Activated CD8-positive, alpha-beta memory T cell treated with anti-CD3 and anti-CD28 coated beads, Interleukin-2, amount 50 U/mL, for 48 hours (primary cell): Measurements from ENCODE around the gene GLRX5.

Experiments
- DNase-seq: peaks from one replicate; pipeline ENCODE4 v3.0.0-alpha.2; 2020

The GLRX5 gene

DNA sequence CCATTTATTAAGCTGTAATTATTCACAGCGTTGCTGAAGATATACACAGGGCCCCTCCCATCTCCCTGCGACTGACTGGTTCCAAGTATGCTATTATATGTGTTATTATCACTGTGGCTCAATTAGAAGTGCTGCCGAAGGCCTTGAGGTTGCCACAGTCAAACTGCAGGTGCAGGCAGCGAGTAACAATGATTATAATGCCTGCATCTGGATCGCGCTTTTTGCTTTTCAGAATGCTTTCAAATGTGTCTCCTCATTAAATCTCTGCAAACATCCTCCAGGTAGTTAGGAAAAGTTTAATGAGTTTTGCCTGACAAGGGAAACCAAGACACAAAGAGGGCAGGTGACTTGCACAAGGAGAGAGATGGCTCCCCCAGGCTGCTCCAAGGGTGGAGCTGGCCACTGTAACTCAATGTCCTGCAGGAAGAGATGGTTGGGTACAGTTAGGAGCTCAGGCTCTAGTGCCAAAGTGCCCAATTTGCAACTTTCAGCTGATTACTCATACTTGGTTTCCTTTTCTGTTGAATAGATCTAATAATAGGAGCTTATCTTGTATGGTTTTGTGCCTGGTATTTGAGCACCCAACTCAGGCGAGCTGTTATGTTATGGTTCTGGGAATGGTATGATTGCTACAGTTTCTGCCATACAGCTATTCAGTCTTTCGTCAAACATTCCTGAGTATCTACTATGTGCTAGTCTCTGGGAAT is 16.7 kb upstream of the GLRX5 start:
- DNase-seq = peak; percentile 51

DNA sequence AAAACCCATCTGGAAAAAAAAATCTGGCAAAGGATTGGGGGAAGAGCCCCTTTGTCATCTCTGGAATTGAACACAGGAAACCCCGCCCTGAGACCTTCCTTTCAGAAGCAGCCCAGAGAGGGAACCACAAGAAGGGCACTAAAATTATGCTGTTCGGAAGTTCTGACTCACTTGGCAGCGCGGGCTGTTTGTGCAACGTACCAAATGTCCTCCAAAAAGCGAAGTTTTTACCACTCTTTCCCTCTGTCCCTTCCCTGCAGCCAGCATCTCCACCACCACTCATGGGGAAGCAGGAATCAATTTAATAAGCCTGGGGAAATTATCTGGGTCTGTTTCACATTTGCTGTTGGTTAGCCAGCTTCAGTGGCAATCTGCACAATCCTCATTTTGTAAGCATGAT is 15.2 kb upstream of the GLRX5 start:
- peak; percentile 75 for DNase-seq

DNA sequence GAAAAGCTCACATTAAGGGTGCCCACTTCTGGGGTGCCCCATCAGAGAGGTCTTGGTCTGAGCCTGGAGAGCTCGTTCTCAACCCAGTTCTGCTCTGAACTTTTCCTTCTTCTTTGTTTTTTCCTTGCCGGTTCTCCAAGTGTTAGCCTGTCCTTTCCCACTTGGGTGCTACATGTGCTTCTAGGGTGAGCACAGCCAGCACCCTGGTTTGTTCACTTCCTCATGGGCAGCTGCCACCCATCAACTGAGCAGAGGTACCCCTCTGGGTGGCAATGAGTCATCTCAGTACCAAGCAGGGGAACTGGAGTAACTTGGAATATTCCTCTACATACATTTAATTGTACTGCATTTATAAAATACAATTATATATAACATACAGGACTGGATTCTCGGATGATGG is 14.5 kb upstream of the GLRX5 start:
- DNase-seq = peak; percentile 56

DNA sequence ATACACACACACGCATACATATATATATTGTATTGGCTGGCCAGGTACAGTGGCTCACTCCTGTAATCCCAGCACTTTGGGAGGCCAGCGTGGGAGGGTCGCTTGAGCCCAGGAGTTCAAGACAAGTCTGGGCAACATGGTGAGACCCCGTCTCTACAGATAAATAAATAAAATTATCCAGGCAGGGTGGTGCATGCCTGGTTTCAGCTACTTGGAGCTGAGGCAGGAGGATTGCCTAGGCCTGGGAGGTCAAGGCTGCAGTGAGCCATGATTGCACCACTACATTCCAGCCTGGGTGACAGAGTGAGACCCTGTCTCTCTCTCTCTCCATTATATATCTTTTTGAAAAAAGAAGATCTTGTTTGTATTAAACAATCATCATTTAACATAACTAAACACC is 13.8 kb upstream of the GLRX5 start:
- peak; percentile 47 for DNase-seq

DNA sequence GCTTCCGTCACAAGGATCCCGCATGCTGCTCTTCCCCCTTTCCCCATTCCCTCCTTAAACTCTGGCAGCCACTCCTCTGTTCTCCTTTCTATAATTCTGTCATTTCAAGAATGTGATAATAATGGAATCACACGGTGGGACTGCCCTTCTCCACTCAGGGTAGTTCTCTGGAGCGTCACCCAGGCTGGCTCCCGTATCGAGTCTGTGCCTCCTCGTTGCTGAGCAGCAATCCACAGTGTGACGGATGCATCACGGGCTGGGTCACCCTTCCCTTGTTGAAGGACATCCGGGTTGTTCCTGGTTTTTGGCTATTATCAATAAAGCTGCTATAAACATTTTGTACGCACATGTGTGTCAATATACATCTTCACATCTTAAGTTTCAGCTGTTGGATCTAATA is 12.7 kb upstream of the GLRX5 start:
- DNase-seq = peak; percentile 48

DNA sequence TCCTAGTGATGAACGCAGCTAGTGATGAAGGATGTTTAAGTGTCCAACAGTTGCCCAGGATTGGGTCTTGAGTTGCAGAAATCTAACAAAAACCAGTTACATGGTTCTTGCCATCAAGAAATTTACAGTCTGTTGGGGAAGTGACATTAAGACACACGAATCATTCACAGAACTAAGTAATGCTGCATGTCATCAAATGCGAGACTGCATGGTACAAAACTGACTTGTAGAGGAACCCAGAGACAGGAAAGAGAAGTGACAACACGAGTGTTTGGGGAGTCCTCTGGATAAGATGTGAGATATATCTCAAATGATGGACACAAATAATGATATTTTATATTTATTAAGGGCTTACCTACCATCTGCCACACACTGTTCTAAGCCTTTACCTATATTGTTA is 12.3 kb upstream of the GLRX5 start:
- peak; percentile 37 for DNase-seq

DNA sequence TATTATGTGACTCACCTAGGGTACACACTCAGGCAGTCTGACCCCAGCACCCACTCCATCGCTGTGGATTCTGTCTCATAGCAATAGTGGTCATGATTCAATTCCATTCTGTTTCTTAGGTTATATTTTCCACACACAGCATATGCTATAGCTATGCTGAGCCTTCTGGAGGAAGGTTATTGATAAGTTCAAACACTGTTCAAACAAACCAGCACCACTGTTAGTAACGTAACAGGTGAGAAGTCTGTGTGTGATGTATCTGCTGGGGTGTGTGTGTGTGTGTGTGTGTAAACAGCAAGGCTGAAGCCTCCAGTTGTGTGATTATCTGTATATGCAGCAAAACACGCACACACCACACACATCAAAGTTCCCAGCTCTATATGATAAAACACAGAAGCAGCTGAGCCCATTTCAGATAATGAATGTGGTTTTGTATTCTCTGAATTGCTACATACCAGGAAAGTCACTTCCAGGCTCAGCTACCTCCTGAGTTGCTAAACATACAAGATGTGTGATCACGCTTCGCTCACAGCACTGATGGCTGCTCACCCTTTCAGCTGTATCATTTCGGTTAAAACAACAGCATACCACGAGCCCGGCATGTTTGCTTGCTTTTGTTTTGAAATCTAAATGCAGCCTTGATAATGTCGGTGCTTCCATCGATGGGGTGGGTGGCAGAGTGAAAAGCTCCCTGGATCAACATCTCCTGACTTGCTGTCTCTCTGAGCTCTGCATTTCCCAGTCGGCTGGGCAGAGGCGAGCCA is 11.6 kb upstream of the GLRX5 start:
- peak; percentile 68 for DNase-seq

DNA sequence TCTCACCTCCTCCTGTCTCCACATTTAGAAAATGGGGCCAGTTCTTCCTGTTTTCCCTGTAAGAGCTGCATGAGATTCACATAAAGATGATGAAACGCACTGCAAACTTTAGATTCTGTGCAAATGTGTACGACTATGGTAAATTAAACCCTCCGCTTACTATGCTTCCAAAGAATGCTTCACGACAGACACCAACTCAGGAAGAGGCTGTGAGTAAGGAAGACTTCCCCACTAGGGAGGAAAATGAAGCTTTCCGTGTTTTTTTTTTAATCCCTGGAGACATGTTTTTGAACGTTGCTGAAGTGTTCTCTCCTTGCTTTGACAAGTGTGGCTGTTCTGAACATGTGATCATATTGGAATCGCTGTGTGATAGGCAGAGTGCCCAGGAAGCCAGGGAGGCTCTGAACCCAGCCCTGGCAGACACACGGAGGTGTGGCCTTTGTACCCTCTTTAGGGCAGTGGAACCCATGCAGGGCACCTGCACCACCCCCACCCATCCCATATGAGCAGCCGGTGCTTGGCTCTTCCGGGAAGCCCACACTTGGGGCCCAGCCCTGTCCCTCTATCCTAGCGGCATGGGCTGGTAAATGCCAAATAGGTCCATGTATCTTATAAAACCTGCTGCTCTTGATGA is 10.9 kb upstream of the GLRX5 start:
- DNase-seq = peak; percentile 61

DNA sequence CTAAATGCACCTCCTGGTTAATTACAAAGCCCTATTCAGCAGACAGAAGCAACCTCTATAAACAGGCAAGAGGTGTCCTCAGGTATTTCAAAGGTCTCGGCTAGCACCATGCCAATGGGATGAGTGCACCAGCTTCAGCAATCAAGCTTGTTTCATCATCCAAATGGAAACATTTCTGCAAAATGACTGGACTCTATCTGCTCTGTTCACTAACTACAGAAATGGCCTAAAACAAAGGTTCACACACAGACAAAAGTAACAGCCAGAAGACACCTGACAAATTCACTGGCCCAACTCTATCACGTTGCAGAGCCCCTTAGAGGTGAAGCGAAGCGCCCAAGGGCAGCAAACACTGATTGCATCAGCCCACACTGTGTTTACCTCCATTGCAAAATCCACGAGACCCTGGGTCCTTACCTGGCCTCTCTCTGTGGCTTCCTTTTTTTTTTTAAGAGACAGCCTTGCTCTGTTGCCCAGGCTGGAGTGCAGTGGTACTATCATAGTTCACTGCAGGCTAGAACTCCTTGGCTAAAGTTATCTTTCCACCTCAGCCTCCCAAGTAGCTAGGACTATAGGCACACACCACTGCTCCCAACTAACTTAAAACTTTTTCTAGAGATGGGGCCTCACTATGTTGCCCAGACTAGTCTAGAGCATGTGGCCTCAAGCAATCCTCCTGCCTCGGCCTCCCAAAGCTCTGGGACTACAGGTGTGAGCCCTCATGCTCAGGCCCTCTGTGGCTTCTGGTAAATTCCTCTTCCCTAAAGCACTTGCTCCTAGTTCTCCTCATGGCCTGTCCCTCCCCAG is 9.9 kb upstream of the GLRX5 start:
- peak; percentile 44 for DNase-seq

DNA sequence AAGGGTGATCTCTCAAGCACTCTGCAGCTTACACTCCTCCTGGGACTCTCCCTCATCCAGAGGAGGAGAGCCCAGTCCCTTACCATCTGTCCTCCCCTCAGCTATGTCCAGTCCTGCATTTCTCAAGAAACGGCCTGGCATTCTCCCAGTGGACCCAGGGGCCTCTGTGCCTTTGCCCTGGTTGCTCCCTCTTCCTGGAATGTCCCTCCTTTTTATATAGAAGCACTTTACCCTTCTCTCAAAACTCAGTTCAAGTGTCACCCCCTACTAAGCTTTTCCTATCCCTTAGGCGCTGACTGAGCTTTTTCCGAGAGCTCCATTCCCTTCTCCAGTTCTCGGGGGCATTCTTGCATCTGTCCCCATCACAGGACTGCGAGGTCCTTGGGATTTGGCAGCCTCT is 8.9 kb upstream of the GLRX5 start:
- DNase-seq = peak; percentile 29

DNA sequence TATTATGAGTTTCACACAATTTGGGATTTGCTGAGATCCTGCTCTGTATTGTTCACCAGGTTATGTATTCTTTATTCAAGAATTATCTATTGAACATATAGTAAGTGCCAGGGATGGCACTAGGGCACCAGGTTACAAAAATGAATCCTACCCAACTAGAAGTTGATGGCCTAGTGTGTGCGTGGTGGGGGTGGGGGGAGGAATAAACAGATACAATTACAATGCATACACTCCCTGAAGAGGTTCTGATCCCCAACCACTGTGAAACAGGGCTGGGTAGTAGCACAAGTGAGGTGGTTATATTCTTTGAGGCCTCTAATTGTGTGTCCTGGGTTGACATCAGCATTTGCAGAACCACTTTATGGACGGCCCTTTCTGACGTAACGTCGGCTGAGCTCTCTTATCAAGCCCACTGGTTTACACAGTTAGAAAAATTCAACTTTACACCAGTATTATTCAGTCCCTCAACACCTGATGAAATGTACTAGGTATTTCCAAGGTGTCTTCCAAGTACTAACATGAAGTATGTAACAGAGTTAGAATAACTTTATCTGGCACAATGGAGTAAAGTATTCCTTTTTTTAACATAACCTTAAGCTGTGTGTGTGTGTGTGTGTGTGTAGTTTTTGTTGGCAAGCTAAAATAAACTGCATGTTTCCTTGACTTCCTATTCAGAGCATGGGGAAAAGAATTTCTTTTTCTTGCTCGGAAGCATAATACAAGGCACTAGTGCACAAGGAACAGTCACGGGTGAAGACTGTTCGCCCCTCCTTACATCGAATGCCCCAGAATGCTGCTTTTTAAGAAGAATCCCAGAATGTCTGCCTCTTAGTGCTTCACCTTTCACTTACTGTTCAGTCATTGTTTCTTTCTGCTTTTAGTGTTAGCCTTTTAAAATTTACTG is 8.1 kb upstream of the GLRX5 start:
- DNase-seq = peak; percentile 28

DNA sequence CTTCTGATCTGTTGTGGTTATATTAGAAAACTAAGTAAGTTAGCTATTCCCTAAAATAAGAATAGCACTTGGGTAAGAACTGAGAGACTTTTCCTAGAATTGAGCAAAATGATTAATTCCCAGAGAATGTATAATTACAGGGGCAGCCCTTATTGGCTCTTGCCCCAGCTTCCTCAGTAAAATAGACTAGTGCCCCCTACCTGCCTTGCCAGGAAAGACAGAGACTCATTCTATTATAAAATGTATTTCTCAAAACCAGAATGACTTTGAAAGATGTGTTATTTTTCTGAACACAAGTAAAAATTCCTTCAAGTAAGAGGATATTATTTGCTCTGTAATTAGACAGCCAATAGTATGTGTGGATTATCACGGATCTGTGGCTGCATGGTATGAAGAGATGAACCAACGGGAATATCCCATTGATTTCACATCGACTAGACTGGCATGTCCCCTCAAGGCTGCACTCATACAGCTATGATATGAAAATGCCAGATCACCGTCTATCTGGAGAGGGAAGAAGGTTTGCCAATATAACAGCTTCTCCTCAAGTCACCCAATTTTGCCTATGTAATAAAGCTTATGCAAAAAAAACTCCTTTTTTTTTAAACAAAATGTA is 7.4 kb upstream of the GLRX5 start:
- DNase-seq = peak; percentile 56

DNA sequence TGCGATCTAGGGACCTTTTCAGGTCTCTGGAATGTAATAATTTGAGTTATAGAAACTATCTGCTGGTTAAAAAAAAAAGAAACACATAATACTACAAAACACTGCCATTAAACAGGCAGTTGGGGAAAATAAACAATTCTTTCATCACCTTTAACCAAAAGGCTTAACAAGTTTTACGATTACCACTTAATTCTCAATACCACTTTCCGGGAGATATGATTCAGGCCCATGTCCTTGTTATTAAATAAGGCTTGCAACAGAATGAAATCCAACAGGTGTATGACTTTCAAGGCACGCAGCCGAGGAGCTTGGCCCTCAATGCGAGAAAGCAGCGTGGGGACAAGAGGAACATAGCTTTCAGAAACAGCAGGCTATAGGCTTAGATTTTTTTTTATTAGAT is 5.6 kb upstream of the GLRX5 start:
- DNase-seq = peak; percentile 12

DNA sequence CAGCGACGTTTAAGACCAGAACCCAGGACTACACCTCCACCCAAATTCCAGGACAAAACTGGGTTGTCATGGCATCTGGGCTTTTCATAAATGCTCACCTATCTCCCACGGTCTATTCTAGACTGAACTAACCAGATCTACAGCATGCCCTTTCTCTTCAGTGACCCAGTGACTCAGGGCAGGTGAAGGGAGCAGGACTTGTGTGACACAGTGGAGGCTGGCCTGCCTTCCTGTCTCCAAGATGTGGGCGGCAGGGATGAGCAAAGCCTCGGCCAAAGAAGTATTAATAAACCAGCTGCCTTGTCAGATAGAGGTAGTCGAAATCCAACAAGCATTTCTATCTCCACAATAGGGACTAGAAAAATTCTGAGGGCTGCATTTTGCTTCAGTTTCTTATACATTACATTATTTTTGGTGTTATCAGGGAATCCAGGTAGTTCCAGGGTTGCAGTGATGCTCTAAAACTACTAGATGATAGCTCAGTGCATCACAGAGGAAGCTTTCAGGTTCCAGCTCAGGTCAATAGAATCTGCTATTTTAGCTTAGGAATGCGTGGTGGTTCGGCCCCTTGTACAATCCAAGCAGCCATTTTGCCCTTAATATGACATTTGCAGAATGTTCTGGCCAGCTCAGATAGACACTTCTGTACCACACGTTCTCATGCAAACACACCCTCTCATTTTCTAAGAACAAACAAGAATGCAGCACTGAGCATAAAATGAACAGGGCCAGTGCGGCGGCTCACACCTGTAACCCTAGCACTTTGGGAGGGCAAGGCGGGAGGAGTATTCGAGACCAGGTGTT is 4.2 kb upstream of the GLRX5 start:
- peak; percentile 40 for DNase-seq

DNA sequence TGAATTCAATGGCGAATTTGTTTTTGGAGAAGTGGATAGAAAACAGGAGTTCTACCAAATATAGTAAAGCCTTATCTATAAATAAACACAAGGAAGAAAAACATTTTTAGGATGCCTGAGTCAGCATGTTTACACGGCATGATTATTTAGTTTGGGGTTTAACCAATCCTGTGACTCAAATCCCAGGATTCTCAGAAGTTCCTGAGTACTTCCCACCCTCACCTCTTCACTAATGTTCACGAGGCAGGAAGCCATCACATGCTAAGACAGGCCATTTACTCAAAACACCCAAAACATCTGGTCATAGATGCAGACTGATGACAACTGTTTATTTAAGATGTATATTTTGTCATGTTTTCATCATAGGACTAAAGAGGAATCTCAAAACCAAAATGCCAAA is 3.4 kb upstream of the GLRX5 start:
- DNase-seq = peak; percentile 10

DNA sequence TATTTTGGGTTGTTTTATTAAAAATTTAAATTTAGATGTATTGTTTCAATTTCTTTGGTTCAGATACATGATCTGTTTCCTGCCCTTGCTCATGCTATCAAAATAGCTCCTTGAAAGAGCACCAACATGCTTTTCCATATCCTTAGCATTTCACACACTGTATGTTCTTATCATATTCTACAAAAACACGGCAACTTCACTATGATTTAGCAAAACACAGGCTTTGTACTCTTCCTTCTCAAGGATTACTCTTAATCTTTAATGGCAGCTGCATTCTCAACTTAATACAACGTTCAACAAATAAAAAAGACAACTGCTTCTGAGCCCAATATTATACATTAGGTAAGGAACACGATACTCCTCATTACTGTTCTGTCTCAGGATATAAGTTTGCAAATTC is 2.9 kb upstream of the GLRX5 start:
- DNase-seq = no peak

DNA sequence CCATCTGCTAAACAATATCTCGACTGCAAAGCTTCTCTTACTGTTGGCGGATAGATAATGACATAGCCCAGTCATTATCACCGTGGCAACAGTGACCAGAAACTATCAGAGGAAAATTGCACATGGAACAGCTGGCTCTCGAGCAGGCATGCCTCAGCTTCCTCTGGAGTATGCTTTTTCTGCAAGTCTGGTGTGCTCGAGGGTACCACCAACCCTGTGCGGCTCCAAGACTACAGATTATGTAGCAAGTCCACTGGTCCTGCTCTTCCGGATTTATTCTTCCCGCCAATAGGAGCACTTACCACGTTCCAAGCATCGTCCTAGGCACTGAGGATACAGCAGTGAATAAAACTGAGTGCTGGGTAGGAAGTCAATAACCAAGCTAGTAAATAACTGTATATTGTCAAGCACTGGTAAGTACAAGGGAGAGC is 1.4 kb upstream of the GLRX5 start:
- DNase-seq = peak; percentile 58

DNA sequence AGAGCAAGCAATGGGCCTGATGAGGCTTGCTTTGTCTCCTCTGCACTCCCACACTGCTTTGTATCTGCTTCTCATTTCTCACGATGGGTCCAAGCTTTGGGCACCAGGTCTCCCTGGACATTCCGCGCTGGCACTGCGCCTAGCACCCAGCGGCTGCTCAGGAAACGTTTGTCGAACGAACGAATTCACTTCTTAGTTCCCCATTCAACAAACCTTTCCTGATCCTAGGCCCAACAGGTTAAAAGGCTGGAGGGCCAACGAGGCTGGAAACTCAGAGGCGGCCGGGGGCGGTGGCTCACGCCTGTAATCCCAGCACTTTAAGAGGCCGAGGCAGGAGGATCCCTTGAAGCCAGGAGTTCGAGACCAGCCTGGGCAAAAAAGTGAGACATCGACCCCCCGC is 1.0 kb upstream of the GLRX5 start:
- DNase-seq = peak; percentile 64

DNA sequence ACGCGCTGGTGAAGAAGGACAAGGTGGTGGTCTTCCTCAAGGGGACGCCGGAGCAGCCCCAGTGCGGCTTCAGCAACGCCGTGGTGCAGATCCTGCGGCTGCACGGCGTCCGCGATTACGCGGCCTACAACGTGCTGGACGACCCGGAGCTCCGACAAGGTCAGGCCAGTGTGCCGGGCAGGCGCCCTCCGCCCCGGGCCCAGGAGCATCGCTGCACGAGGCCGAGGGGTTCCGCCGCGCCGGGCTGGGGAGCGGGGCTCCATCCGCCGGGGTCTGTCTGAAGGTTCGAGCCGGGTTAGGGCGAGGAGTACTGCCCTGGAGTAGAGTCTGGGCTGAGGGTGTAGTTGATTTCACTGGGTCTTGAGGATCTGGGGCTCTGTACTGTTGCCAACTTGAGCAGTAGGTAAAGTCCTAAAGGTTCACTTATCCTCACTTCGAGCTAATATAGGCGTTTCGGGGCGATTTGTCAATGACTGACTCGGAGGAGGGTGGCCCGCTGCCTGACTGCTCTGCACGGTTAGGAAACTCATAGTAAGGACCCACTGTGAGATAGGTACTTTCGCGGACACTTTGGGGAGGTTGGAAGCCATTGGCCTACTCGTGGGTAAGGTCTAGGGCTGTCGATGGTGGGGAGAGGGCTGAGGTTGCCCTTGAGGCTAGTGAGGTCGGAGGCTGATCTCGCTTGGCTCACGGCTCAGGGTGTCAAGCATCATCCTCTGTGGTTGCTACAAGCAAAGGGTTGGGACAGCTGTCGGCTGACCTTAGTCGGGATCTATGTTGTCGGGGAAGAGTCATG is 574 bp downstream of the GLRX5 start:
- peak; percentile 59 for DNase-seq

DNA sequence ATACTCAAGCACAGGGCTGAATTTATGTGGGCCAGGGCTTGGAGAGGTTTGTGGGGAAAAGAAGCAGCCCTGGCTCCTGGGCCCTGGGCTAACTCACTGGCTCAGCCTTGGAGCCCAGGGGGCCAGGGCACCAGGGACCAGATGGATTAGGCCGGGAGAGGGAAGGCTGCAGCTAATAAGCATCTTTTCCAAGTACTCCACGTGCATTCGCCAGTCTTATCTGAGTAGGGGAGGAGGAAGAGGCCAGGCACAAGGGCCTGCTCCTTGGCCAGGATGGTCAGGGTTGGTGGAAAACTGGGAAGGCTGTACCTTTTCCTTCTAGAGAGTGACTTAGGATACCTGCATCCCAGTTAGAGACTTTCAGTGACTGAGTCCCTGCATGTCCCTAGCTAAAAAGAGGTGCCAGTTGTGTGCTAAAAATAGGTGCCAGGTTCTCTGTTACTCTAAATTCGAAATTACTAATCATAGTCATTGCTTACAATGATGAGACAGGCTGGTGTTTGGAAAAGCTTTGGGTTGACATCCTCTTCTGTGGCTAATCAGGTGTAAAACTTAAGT is 1.3 kb downstream of the GLRX5 start:
- no peak for DNase-seq
